Thyroid gland (tissue), 4 donors: ENCODE measurements around the gene JAKMIP2.

Source experiments
- CTCF ChIP-seq, 6 experiments: fragments of 200-600 bp in 3 of 6; fragments of 450-650 bp in 3 of 6; sonication (generic) in 3 of 6; IDR thresholded peaks; one replicate each; pipeline ENCODE4 v1.5.1; 2016 to 2019; ENCODE audit warnings: antibody characterized with exemption in 6 of 6, mild to moderate bottlenecking in 2 of 6, inconsistent platforms in 1 of 6, moderate library complexity in 1 of 6
- POLR2A ChIP-seq, 2 donors: fragments of 450-650 bp; IDR thresholded peaks; one replicate each; pipeline ENCODE4 v1.6.1; 2017; ENCODE audit warnings: antibody characterized with exemption in 2 of 2, mild to moderate bottlenecking in 2 of 2, moderate library complexity in 1 of 2

GRCh38 chr5:147586832-147587231 lies 195.7 kb downstream of the JAKMIP2 start:
- TF ChIP-seq CTCF (IDR thresholded peaks at IDR 0.05) (no peak), POLR2A (IDR thresholded peaks at IDR 0.05) (no peak)
